Panc1 (cell line): ENCODE results near the gene LRP1B.

Experiments
- POLR2AphosphoS5 ChIP-seq: IDR thresholded peaks from 2 replicates; pipeline ENCODE4 v1.6.1; 2012; ENCODE audit warnings: mild to moderate bottlenecking, low read depth, low read length, moderate library complexity
- SIN3A ChIP-seq: IDR thresholded peaks from 2 replicates; pipeline ENCODE4 v1.6.1; 2012; ENCODE audit warnings: low read depth, mild to moderate bottlenecking, low read length, moderate library complexity, borderline replicate concordance; ENCODE audit not compliant: insufficient read depth
- TF ChIP-seq, protein P1 (sequence below): fragments of 450-650 bp; IDR thresholded peaks from 2 replicates; pipeline ENCODE4 v1.5.1; 2017; ENCODE audit warnings: mild to moderate bottlenecking

DNA sequence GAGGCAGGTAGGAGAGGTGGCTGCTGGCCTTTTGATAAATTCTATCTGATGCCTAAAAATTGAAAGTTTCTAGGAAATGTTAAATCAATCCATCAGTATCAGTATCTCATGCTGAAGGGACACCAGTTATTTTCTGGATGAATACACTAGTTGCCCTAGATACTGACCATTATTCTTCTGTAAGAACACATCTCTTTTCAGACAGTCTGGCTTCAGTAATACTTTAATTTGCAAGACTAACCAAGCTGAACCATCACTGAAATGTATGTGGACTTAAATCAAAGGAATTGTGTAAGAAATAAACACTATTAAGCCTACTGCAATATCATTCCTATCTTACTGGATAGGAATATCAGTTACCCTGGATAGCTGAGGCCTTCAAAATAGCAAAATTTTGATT is 1546.3 kb downstream of the LRP1B start:
- TF ChIP-seq, protein P1, sequence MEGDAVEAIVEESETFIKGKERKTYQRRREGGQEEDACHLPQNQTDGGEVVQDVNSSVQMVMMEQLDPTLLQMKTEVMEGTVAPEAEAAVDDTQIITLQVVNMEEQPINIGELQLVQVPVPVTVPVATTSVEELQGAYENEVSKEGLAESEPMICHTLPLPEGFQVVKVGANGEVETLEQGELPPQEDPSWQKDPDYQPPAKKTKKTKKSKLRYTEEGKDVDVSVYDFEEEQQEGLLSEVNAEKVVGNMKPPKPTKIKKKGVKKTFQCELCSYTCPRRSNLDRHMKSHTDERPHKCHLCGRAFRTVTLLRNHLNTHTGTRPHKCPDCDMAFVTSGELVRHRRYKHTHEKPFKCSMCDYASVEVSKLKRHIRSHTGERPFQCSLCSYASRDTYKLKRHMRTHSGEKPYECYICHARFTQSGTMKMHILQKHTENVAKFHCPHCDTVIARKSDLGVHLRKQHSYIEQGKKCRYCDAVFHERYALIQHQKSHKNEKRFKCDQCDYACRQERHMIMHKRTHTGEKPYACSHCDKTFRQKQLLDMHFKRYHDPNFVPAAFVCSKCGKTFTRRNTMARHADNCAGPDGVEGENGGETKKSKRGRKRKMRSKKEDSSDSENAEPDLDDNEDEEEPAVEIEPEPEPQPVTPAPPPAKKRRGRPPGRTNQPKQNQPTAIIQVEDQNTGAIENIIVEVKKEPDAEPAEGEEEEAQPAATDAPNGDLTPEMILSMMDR = no peak
- TF ChIP-seq POLR2AphosphoS5 (no peak), SIN3A (no peak)
